SIG-M5 treated with dmso at 0.1 percent for 504 hours (cell line): Measurements from ENCODE around the gene TTC28.

Source experiments
- DNase-seq: peaks from one replicate; lab custom pipeline; 2025; ENCODE audit not compliant: unreplicated experiment; lab: John Stamatoyannopoulos, UW

The TTC28 gene

GRCh38 chr22:27993774-27994350 is 685.8 kb downstream of the TTC28 start:
- DNase-seq: no peak

GRCh38 chr22:27993201-27993635 is 686.4 kb downstream of the TTC28 start:
- DNase-seq: no peak

GRCh38 chr22:27992294-27993165 is 687.1 kb downstream of the TTC28 start:
- DNase-seq: no peak

GRCh38 chr22:27991586-27992293 is 687.9 kb downstream of the TTC28 start:
- no peak for DNase-seq

- DNase-seq: no peak
Observed at GRCh38 chr22:27990879-27991278, 688.8 kb downstream of the TTC28 start.

- DNase-seq: no peak
Observed at GRCh38 chr22:27990451-27990840, 689.2 kb downstream of the TTC28 start.

- no peak for DNase-seq
Observed at GRCh38 chr22:27989758-27990450, 689.7 kb downstream of the TTC28 start.

GRCh38 chr22:27988704-27989103 is 690.9 kb downstream of the TTC28 start:
- no peak for DNase-seq

- peak; percentile 22 for DNase-seq
Observed at GRCh38 chr22:27987557-27987956, 692.1 kb downstream of the TTC28 start.

- DNase-seq: no peak
Observed at GRCh38 chr22:27986937-27987336, 692.7 kb downstream of the TTC28 start.

GRCh38 chr22:27986459-27986858 is 693.2 kb downstream of the TTC28 start:
- no peak for DNase-seq

- no peak for DNase-seq
Observed at GRCh38 chr22:27985323-27986275, 694.0 kb downstream of the TTC28 start.

GRCh38 chr22:27984723-27985122 is 694.9 kb downstream of the TTC28 start:
- no peak for DNase-seq

- DNase-seq: no peak
Observed at GRCh38 chr22:27984001-27984695, 695.5 kb downstream of the TTC28 start.

- DNase-seq: no peak
Observed at GRCh38 chr22:27983361-27983791, 696.3 kb downstream of the TTC28 start.

- no peak for DNase-seq
Observed at GRCh38 chr22:27982630-27983180, 696.9 kb downstream of the TTC28 start.

GRCh38 chr22:27982106-27982505 is 697.5 kb downstream of the TTC28 start:
- DNase-seq: no peak

GRCh38 chr22:27980424-27981148 is 699.1 kb downstream of the TTC28 start:
- DNase-seq: no peak

- no peak for DNase-seq
Observed at GRCh38 chr22:27978802-27979201, 700.8 kb downstream of the TTC28 start.
